Amniotic epithelial cell (primary cell): ENCODE measurements around the gene UTS2B.

Experiments
- DNase-seq: peaks from one replicate; pipeline ENCODE4 v3.0.0-alpha.2; 2010; ENCODE audit warnings: low read depth

The UTS2B gene

GRCh38 chr3:191329654-191330529 lies at the start of gene UTS2B:
UTS2B (minus strand) TSS chr3:191330526; CDS start chr3:191282189, 48,337 bp downstream.
- DNase-seq = peak; percentile 56

GRCh38 chr3:191380001-191380400 lies 49.7 kb upstream of the UTS2B start:
- no peak for DNase-seq

- DNase-seq = no peak
Measured at GRCh38 chr3:191379446-191379845, 49.1 kb upstream of the UTS2B start.

DNA sequence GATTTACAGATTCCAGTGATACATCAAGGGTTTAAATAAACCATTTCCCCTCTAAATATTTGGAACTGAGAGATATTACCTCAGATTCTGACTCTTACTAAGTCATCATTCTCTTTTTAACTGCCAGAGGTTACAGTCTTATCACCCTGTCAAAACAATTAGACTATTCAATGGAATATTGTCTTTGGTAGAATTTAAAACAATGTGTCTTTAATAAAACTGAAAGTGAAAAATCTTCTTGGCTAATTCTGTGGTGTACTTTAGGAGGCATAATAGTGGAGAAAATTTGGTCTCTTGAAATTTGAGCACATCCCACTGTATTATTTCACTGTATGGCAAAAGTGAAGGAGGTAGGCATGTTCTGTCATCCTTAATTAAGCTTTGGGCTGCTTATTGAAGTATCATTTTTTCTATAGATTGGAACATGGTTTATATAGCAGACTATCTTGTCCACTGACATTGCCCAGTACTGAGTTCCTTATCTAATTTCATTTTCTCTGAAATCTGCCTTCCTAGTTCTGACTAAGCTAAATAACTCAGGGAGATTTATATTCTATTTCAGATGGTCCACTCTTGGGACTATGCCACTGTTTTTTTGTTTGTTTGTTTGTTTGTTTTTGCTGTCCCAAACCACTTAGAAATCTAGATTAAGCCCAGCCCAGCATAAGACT lies 48.0 kb upstream of the UTS2B start:
- DNase-seq = no peak

- peak; percentile 82 for DNase-seq
Measured at GRCh38 chr3:191376516-191377141, 46.3 kb upstream of the UTS2B start.

DNA sequence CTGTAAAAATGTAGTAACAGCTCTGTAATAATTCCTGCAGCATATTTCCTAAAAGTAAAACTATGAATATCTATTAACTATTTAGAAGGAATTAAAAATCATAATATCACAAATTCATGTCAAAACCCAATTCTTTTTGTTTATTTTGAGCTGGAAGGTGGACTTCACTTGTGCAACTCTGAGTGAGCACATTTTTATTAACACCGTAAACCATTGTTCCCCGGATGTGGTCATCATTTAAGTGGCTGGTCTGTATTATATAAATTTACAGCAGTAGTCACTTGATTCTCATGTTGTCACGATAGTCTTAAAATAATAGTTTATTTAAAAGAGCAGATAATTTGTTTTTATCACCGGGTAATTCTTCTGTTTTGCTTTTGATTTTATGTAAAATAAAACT lies 43.0 kb upstream of the UTS2B start:
- DNase-seq = no peak

GRCh38 chr3:191372122-191372521 lies 41.8 kb upstream of the UTS2B start:
- no peak for DNase-seq

- no peak for DNase-seq
Measured at GRCh38 chr3:191369616-191370010, 39.3 kb upstream of the UTS2B start.

DNA sequence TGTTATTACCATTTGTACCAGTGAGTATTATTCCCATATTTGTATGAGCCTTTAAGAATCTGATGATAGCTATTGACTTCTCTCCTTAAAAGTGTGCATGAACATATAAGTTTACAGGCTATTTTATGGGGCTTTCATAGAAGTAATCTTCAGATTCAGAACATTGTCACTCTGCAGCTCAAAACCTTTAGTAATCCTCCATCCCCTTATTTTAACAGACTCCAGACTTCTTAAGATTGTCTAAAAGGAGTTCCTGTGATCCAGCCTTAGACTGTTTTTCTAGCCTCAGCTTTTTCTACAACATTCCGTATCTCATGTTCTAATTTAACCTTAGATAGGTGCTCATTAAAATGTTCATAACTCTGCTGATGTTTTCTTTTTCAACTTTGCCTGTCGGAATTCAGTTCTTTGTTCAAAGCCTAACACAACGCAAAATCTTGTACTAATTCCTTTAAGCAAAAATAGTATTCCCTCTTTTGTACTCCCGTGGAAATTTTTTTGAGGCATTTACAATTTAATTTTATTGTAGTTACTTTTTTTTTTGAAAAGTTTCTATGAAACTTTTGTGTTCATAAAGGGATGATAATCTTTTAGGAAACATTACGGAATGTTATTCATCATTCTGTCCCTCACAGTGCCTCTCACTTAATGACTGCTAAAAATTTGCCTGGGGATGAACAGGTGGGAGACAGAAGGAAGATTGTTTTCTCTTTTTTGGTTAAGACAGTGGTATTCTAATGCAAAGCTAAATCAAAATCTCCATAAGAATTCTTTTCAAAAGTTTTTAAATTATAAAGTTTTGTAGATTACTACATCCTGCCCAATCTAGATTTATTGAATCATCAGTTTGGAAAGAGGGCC lies 38.7 kb upstream of the UTS2B start:
- DNase-seq = no peak

GRCh38 chr3:191366675-191367074 lies 36.3 kb upstream of the UTS2B start:
- peak; percentile 47 for DNase-seq

- no peak for DNase-seq
Measured at GRCh38 chr3:191363221-191363620, 32.9 kb upstream of the UTS2B start.

DNA sequence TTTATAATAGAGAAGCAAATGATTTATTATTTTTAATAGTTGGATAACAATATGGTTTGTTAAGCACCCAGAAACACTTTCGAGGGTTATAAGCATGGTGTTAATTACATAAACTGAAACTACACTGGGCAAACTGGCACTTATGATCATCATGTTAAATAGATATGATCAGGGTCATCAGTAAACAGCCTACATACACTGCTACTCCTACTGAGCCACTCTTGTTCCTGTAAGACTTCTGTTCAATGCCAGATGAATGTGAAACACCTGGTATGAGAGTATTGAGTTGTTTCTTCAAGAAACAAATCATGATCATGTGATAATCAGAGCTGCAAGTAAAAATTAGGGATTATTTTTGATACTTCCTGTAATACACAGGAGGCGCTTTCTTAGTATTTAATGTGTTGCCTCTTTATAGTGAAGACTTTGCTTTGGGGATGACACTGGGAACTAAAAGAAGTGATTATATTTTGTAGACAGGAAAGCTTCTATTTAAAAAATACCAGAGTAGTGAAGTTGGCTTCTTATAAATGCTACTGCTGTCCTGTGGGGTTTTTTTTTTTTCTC lies 32.3 kb upstream of the UTS2B start:
- DNase-seq = no peak

- DNase-seq = no peak
Measured at GRCh38 chr3:191362037-191362436, 31.7 kb upstream of the UTS2B start.

GRCh38 chr3:191361456-191361855 lies 31.1 kb upstream of the UTS2B start:
- DNase-seq = no peak

DNA sequence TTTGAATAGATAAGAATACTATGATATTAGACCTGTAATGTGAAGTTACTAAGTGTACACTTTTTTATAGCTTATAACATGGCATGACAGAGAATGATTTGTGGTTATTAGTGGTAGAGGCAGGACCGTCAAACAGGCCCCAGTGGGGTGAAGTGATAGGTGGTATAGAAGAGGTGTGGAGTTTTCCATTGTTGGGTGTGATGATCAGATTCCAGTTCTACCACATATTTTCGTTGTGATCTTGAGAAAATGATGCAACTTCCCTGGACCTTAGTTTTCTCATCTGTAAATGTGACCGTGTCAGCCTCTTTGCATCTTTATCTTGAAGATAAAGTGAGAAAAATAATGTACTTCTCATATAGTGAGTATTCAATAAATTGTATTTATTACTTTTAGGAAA lies 30.3 kb upstream of the UTS2B start:
- no peak for DNase-seq

- DNase-seq = no peak
Measured at GRCh38 chr3:191358929-191359328, 28.6 kb upstream of the UTS2B start.

GRCh38 chr3:191357909-191358308 lies 27.6 kb upstream of the UTS2B start:
- DNase-seq = no peak

DNA sequence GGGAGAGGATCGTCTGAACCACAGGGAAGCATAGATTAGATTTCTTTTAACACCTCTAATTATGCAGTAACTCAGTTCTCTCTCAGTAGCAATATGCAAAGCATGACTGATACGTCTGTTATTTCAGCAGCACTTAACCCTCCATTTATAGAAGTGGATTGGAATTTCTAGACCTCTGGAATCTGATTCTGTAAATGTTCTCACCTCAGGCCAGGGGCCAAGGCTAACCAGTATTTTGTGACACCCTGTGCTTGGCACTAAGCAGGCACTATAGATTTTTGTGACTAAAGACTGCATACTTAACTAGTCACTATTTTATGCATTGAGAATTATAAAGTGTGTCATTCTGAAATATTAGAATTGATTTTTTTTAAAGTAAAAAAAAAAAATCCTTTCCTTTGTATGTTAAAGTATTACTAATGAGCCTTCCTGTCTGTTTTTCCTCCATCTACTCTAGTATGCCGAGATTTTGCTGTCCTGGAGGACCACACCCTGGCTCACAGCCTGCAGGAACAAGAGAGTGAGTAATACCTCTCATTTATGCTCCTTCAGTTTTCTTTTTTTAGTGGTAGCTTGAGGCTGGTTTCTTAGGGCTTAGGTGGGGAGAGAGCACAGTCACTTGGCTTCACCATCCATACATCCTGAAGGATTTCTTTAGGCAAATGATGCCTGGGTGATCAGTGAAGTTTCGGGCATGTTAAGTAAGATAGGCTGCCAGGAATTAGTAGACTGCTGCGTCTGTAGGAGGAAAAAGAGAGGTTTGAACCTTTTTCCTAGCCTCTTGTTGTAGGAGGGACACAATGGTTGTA lies 26.5 kb upstream of the UTS2B start:
- peak; percentile 77 for DNase-seq

GRCh38 chr3:191355406-191355805 lies 25.1 kb upstream of the UTS2B start:
- DNase-seq = no peak

DNA sequence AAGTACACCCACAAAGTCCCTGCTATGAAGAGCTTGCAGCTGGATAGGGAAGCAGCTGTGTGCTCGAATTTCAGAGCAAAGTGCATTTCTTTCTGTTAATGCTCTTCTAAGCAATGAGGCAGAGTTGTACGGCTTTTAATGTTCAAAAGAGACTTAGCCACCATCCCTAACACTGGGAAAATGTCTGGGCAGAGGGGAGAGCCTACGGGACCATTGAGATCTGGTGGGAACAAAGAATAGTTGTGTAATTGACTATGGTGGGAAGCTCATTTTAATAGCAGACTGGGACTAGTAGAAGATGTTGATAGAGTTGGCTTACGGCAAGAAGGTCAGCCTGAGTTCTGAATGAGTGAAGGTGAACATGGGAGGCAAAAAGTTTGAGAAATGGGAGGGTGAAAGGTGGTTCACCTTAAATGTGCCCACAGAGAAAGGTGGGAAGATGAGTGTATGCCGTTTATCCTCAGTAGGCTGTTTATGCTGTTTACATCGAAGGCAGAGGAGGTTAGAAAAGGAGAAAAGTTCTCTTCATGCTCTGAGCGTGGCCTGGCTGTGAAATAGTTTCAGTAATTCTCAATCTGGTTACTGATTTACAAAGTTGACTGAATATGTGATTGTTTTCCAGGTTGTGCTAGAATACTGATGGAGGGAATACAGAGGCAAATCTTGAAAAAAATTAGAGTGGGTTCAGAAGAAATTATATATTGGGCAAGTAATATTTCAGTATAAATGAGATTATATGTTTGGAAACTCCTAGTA lies 22.9 kb upstream of the UTS2B start:
- DNase-seq = no peak
